HG02623 (cell line): Measurements from ENCODE around the gene CITED2.

ENCODE experiments used
- ATAC-seq: cut with Tn5 transposase; IDR thresholded peaks from one replicate; pipeline ENCODE4 v1.9.1; 2021; ENCODE audit warnings: moderate library complexity; ENCODE audit not compliant: unreplicated experiment

The CITED2 gene

DNA sequence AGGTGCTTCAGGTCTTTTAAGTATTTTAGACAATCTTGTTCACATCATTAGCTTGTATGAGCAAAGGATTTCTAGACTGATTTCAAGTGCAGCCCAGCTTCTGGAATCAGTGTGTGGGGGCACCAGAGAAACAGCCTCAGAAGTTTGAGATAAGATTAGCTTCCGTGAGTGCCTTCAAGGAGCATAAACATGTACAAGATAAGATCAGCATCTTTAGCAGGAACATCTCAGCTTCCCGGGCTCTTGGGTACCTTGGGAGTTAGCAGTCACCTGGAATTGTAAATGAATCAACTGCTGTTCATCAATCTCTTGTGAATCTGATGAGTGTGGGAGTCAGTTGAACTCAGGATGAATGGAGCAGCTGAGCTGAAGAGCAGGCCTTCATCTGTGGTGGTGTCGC, 12.0 kb upstream of the CITED2 start:
- no peak for ATAC-seq

- no peak for ATAC-seq
Measured at GRCh38 chr6:139381216-139381865, 6.9 kb upstream of the CITED2 start.

DNA sequence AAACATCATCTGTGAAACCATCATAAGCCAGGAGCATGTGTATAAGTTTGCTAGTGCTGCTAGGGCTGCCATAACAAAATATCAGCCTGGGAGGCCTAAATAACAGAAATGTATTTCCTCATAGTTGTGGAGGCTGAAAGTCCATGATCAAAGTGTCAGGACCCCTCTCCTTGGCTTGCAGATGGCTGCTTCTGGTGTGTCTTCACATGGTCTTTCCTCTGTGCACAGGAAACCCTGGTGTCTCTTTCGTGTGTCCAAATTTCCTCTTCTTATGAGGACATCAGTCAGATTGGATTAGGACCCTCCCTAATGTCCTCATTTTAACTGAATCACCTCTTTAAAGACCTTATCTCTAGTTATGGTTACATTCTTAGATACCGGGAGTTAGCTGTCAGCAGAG, 6.2 kb upstream of the CITED2 start:
- no peak for ATAC-seq

DNA sequence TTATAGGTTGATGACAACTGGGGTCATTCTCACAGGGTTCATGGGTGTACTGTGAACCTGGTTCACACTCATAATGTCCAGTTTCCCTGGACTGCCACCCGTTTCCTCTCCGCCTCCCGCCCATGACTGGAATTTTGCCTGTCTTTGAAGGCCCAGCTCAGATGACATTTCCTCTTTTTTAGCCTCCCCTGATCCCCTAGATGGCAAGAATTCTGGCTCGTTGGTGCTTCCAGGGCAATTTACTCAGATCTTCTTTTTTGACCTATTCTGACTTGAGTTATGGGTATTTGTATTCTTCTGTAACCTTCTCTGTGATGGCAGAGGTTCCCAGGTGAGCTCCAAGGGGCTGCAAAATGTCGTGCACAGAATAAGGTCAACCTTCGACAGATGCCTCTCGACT, 5.7 kb upstream of the CITED2 start:
- no peak for ATAC-seq

DNA sequence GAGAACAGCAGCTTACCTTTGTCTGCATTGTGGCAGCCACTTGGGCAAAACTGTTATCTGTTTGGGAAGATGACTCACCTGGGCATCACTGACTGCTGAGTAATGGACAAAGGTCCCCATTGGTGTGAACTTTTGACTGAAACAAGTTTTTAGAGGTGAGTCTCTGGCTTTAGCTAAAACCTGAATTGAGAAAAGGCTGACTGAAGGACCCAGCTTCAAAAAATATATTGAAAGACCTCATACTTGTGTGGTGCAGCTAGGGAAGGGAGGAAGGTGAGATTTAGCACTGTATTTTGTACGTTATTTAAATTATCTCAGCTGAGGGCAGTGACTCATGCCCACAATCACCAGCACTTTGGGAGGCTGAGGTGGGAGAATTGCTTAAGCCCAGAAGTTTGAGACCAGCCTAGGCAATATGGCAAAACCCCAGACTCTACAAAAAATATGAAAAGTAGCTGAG, 4.5 kb upstream of the CITED2 start:
- no peak for ATAC-seq

GRCh38 chr6:139378226-139378625, 3.8 kb upstream of the CITED2 start:
- no peak for ATAC-seq

GRCh38 chr6:139376604-139377218, 2.3 kb upstream of the CITED2 start:
- ATAC-seq = no peak

DNA sequence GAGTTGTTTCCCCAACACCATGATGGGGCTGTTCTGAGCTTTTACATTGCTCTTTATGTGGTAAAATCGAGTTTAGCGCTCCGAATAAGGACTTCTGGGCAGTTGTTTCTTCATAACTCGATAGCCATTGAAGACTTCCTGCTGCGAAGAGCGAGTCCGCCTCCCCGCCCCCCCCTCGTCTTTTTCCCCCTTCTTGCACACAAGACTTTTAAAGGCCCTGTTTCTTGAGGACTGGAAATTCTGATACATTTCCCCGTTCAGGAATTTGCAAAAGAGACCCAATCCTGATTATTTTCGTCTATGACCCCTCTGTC, 1.5 kb upstream of the CITED2 start:
- no peak for ATAC-seq

DNA sequence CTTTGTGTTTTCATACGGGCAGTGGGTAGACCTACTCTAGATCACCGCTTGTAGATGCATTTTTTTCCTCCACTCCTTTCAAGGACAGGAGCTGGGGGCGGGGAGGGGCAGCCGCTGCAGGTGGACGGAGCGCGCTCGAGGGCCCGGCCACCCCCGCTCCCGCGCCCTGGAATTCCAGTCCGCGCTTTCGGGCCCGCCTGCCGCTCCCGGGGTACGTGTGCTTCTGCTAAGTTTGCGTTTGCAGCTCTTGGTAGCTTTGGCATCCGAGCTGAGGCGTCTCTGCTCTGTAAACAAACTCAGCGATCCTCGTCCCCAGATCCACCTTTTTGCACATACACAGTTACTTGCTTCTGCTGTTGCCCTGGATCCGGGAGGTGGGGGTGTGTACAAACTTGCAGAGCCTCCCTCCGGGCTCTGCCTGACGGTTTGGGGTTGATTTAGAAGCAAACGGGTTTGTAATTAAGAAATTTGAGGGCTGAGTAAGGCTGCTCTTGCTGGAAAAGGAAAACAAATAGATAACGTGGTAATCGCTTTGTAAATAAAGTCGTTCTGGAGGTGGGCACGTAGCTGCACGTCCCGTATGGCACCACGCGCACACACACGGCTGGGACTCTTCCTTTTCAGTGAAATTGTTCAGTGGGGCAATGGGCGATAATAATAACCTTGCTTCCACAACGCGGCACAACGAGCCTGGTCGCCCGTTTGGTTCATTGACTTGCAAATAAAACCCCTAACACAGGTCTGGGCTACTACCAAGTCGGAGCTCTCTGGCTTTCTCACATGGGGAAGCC, 973 bp upstream of the CITED2 start:
- ATAC-seq = peak; percentile 55

DNA sequence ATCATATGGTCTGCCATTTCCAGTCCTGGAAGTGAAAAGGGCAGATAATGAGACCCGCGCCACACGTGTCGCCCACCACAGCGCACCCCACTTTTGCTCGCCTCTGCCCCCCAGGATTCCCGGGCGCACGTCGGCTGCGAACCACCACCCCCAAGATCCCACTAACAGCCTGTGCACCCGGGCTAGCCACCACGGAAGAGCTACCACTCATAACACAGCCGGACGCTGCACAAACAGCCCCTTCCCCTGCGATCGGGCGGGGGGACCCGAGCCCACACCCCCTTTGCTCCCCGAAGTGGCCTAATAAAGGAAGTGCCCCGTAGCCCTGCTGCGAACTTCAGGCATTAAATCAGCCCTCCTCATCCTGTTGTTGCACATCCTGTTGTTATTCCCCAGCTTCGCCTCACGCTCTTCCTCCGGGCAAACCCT, 506 bp downstream of the CITED2 start:
- no peak for ATAC-seq

GRCh38 chr6:139373154-139373927, 1.1 kb downstream of the CITED2 start:
- peak; percentile 18 for ATAC-seq

DNA sequence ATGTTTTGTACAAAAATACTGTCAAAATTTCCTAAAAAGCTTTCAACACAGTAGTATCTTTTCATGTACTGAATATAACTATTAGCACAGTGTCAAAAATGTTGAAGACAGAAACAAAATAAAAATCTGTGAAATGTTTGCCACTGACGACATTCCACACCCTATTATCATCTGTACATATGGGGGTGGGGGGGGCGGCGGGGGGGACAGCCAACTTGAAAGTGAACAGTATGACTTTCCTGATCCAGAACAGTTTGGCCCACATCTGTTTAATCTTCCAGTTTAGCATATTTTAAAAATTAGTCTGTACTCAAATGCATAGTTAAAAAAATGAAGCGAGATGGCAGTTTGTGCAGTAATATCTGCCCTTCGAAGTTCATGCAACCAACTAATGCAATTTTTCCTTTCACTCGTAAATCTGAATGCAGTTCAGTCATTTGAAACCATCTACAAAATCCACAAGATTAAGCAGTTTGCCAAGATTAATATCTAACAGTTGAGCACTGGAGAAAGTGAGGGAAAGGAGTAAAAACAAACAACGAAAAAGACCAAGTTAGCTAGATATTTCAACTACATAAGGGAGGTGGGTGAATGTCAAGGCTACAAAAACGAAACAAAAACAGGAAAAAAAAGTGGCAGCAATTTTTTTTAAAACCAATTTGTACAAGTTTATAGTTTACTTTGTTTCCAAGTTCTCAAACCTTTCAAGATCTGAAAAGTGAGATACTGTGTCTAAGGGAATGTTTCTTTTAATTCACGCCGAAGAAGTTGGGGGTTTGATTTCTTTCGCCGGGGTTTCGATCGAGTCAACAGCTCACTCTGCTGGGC, 1.9 kb downstream of the CITED2 start:
- ATAC-seq = no peak

- no peak for ATAC-seq
Measured at GRCh38 chr6:139371421-139372203, 2.8 kb downstream of the CITED2 start.

DNA sequence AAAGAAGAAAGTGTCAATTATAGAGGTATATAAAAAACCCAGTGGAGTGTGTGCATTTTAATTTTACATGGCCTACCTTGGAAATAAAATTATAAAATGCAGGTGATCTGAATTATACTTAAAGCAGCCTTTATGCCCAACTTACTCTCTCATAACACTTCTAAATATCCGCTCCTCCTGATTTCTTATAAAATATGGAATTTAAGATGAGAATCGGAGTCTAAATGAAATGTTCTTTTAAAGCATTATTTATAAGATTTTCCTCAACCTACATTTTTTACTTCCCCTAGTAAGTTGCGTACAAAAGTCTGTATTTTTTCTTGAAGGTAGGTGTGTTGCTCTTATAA, 3.5 kb downstream of the CITED2 start:
- ATAC-seq = no peak

DNA sequence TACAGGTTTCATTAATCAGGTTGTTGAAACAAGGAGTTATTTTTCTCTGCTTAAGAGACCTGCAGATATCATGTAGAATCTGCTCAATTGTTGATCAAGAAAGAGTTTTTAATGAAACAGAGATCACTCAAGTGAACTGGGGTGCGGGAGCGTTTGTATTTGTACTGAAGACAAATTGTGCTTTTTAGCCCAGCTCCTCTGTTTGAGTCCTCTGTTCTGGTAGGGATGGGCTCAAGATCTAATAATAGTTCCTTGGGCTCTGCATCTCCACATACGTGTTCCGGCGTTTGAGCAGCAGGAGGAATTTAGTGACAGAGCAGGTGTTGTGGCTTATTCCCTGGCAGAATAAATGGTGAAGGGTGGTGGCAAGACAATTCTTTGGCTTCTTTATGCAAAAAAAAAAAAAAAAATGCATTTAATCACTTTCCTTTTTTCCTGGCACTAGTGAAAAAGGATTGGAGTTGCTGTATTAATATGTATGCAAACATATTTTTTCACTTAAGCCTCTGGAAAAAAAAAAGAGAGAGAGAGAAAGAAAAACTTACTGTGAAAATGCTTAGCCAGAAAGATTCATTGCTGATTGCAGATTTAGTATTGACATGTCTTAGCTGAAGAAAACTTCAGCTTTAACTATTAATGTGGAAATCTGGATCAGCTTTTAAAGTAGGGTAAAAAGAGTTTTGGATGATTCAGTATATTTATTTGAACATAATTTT, 4.0 kb downstream of the CITED2 start:
- ATAC-seq = no peak

DNA sequence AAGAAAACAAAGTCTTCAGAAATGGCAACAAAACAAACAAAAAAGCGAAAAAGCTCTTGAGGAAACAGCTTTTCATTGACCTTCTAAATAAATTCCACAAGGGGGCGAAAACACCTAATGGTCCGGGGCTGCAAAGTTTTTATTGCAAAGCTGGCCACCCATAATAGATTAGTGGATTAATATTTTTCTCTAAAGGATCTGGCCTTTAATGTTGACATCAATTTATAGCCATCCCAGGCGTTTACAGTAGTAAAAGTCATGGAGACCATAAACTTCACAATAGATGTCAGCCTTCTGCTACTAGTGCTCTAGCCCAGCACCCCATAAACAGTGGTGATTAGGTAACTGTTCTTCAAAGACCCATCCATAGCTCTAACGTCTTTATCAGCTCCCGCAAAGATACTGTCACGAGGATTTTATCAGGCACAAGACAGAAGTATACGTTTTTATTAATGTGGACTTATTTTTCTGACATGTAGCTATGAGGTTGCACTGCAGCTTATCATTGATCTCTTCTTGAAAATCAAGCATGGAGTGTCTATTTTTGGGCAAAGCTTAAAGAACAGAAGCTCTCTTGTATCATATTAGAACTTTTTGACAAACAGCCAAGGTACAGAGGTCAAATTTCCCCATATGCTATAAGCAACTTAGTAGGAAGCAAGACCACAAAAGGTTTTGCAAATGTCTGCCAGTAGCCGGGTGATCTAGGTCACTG, 4.7 kb downstream of the CITED2 start:
- ATAC-seq = no peak

DNA sequence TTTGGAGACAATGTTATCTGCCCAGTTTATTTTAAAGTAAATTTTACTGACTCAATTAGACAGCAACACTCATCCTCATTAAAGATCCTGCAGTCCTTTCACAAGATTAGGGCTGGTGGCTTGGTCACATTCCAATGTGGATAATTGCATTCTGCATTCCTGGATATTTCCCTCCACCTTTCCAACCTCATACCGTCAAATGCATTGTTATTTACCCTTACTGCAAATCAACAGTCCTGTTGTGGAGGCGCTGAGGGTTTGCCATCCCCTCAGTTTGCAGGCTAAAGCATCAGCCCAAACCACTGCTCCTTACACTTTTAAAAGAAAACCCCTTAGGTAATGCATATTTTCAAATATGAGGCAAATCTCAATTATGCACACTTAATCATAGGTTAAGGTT, 5.4 kb downstream of the CITED2 start:
- no peak for ATAC-seq

GRCh38 chr6:139368661-139369060, 5.8 kb downstream of the CITED2 start:
- no peak for ATAC-seq
